C4-2B (cell line): Measurements from ENCODE around the gene PRKAG1.

ENCODE experiments used
- H3K27ac ChIP-seq: fragments of 450-650 bp; 2 replicates; pipeline ENCODE4 v1.5.1; 2017
- CTCF ChIP-seq: fragments of 450-650 bp; conservative IDR thresholded peaks from 2 replicates; pipeline ENCODE4 v1.5.1; 2017; ENCODE audit warnings: mild to moderate bottlenecking
- ZFX ChIP-seq: fragments of 450-650 bp; IDR thresholded peaks from 2 replicates; pipeline ENCODE4 v1.6.1; 2017

PRKAG1 gene

GRCh38 chr12:48994224-48995085 is 24.1 kb downstream of the PRKAG1 start:
- H3K27ac ChIP-seq: no peak overlapping the region
- TF ChIP-seq ZFX (no peak), CTCF (no peak)

- no peak overlapping the region for H3K27ac ChIP-seq
- no peak for TF ChIP-seq ZFX
- TF ChIP-seq CTCF: no peak
Observed at GRCh38 chr12:48993787-48994186, 24.8 kb downstream of the PRKAG1 start.

- no peak for TF ChIP-seq CTCF
- no peak for TF ChIP-seq ZFX
Observed at GRCh38 chr12:48991247-48992050, 27.1 kb downstream of the PRKAG1 start.

GRCh38 chr12:48990552-48990951 is 28.0 kb downstream of the PRKAG1 start:
- TF ChIP-seq CTCF: no peak
- TF ChIP-seq ZFX: no peak
- no peak overlapping the region for H3K27ac ChIP-seq

More at GRCh38 chr12:48991247-48992050, 27.1 kb downstream of the PRKAG1 start:
- H3K27ac ChIP-seq: no peak overlapping the region

GRCh38 chr12:48988030-48988649 is 30.4 kb downstream of the PRKAG1 start:
- TF ChIP-seq ZFX (no peak), CTCF (peak; percentile 98)
- H3K27ac ChIP-seq: no peak overlapping the region

- TF ChIP-seq ZFX (no peak), CTCF (no peak)
- H3K27ac ChIP-seq: no peak overlapping the region
Observed at GRCh38 chr12:48986720-48987291, 31.8 kb downstream of the PRKAG1 start.
